H1 (cell line): ENCODE measurements around the gene EXOC6. TPM values are rescaled to one million over a fixed set of nuclear protein-coding genes. Genes with fewer than 3 reads are reported as not detected.

Experiments
- CTCF ChIA-PET: fragments of 300-600 bp; sonication (Branson Sonifier 250); formaldehyde crosslinking; loops from one replicate; lab custom pipeline; 2021; ENCODE audit not compliant: partially characterized antibody; lab: Charles Lee
- POLR2A ChIA-PET: fragments of 300-600 bp; sonication (Branson Sonifier 250); formaldehyde crosslinking; loops from one replicate; lab custom pipeline; 2021; ENCODE audit warnings: inconsistent platforms; ENCODE audit not compliant: partially characterized antibody; lab: Charles Lee
- DNase-seq, 2 experiments: peaks; one replicate each; pipeline versions ENCODE4 v3.0.0 to v3.0.0-alpha.2; 2010 to 2022; ENCODE audit warnings: low spot score in 2 of 2, low read depth in 1 of 2, mixed read lengths in 1 of 2
- FAIRE-seq: peaks from 2 replicates; lab custom pipeline; 2011; peaks lifted over from hg19 to GRCh38; lab: Jason Lieb, UNC
- H2AFZ ChIP-seq: 2 replicates; pipeline ENCODE4 v1.8.1; 2012; ENCODE audit warnings: low read length, inconsistent platforms
- H2AK5ac ChIP-seq: 2 replicates; pipeline ENCODE4 v1.6.1; 2013; ENCODE audit warnings: low read depth, low read length
- H2BK120ac ChIP-seq: replicated peaks from 2 replicates; pipeline ENCODE3; 2013; ENCODE audit warnings: low read depth, low read length, inconsistent platforms
- H2BK12ac ChIP-seq: 2 replicates; pipeline ENCODE4 v1.6.1; 2013; ENCODE audit warnings: low read depth, low read length
- H2BK15ac ChIP-seq: 2 replicates; pipeline ENCODE4 v1.6.1; 2013; ENCODE audit warnings: low read length
- H2BK20ac ChIP-seq: 2 replicates; pipeline ENCODE4 v1.6.1; 2013; ENCODE audit warnings: low read length
- H2BK5ac ChIP-seq: 2 replicates; pipeline ENCODE4 v1.6.1; 2013; ENCODE audit warnings: low read depth, low read length
- H3K14ac ChIP-seq: 2 replicates; pipeline ENCODE4 v1.6.1; 2013; ENCODE audit warnings: inconsistent platforms; ENCODE audit not compliant: insufficient read length
- H3K18ac ChIP-seq: 2 replicates; pipeline ENCODE4 v1.6.1; 2013; ENCODE audit warnings: low read length; ENCODE audit errors: extremely low read depth
- H3K23ac ChIP-seq: 2 replicates; pipeline ENCODE4 v1.6.1; 2013; ENCODE audit warnings: inconsistent platforms; ENCODE audit not compliant: insufficient read length
- H3K23me2 ChIP-seq: 2 replicates; pipeline ENCODE4 v1.6.1; 2013; ENCODE audit warnings: low read depth, low read length
- H3K27ac ChIP-seq: 2 replicates; pipeline ENCODE4 v1.6.1; 2011; ENCODE audit warnings: low read depth, low read length, inconsistent platforms
- H3K27me3 ChIP-seq, 4 experiments: replicated peaks in 1 of 4; 1 replicate in 1 of 4; 2 replicates in 3 of 4; pipeline versions ENCODE4 v1.6.1 to v1.8.1; 2011 to 2013; ENCODE audit warnings: low read length in 3 of 4, mild to moderate bottlenecking in 3 of 4, inconsistent platforms in 2 of 4, mixed read lengths in 2 of 4, moderate library complexity in 1 of 4; ENCODE audit not compliant: control insufficient read depth in 3 of 4, insufficient read depth in 3 of 4; ENCODE audit errors: extremely low read depth in 1 of 4
- H3K36me3 ChIP-seq, 4 experiments: 2 replicates each; pipeline versions ENCODE4 v1.6.1 to v1.8.1; 2011 to 2013; ENCODE audit warnings: mild to moderate bottlenecking in 4 of 4, low read length in 3 of 4, moderate library complexity in 2 of 4, control low read depth in 1 of 4, inconsistent platforms in 1 of 4; ENCODE audit not compliant: insufficient read depth in 4 of 4, control insufficient read depth in 2 of 4
- H3K4ac ChIP-seq: replicated peaks from 2 replicates; pipeline ENCODE3; 2013; ENCODE audit warnings: low read length, low read depth, mixed read lengths, inconsistent platforms; ENCODE audit not compliant: insufficient read length
- H3K4me1 ChIP-seq, 4 experiments: replicated peaks in 1 of 4; 1 replicate in 1 of 4; 2 replicates in 3 of 4; pipeline versions ENCODE4 v1.6.1 to v1.8.1; 2011 to 2013; ENCODE audit warnings: low read length in 3 of 4, inconsistent platforms in 2 of 4, mixed read lengths in 1 of 4; ENCODE audit not compliant: insufficient read depth in 4 of 4, control insufficient read depth in 3 of 4
- H3K4me2 ChIP-seq, 2 experiments: 2 replicates each; pipeline versions ENCODE4 v1.6.1 to v1.8.1; 2011 to 2013; ENCODE audit warnings: low read depth in 2 of 2, low read length in 2 of 2, control low read depth in 1 of 2, inconsistent platforms in 1 of 2, mild to moderate bottlenecking in 1 of 2; ENCODE audit not compliant: insufficient read depth in 1 of 2
- H3K4me3 ChIP-seq, 4 experiments: fragments of 200-600, 300-600 bp in 1 of 4; sonication (generic), shearing (Covaris generic), sonication (Bioruptor Twin) in 1 of 4; 2 replicates each; pipeline versions ENCODE4 v1.5.1 to v1.8.1; 2011 to 2016; ENCODE audit warnings: low read length in 4 of 4, low read depth in 3 of 4, control low read depth in 2 of 4, inconsistent platforms in 2 of 4, mild to moderate bottlenecking in 2 of 4, mixed read lengths in 1 of 4, moderate library complexity in 1 of 4; ENCODE audit not compliant: insufficient read depth in 2 of 4; ENCODE audit errors: extremely low read depth in 1 of 4
- H3K56ac ChIP-seq: replicated peaks from 2 replicates; pipeline ENCODE3; 2013; ENCODE audit warnings: low read depth, mild to moderate bottlenecking, mixed read lengths, low read length, inconsistent platforms; ENCODE audit not compliant: insufficient read length
- H3K79me1 ChIP-seq: 2 replicates; pipeline ENCODE4 v1.6.1; 2013; ENCODE audit warnings: low read depth, low read length, control low read depth
- H3K79me2 ChIP-seq, 2 experiments: 2 replicates each; pipeline versions ENCODE4 v1.6.1 to v1.8.1; 2012 to 2013; ENCODE audit warnings: low read length in 2 of 2, mild to moderate bottlenecking in 2 of 2, inconsistent platforms in 1 of 2; ENCODE audit not compliant: insufficient read depth in 2 of 2, control insufficient read depth in 1 of 2
- H3K9ac ChIP-seq, 4 experiments: replicated peaks in 1 of 4; 1 replicate in 1 of 4; 2 replicates in 3 of 4; pipeline versions ENCODE4 v1.6.1 to v1.8.1; 2011 to 2013; ENCODE audit warnings: low read depth in 3 of 4, low read length in 3 of 4, control low read depth in 2 of 4, mild to moderate bottlenecking in 2 of 4, moderate library complexity in 2 of 4, inconsistent platforms in 1 of 4; ENCODE audit errors: extremely low read depth in 1 of 4
- H3K9me3 ChIP-seq, 2 experiments: 2 replicates each; pipeline versions ENCODE4 v1.6.1 to v1.8.1; 2012 to 2013; ENCODE audit warnings: mild to moderate bottlenecking in 2 of 2, moderate library complexity in 2 of 2, control low read depth in 1 of 2, inconsistent platforms in 1 of 2, low read depth in 1 of 2, low read length in 1 of 2, mixed read lengths in 1 of 2; ENCODE audit not compliant: insufficient read depth in 2 of 2
- H4K20me1 ChIP-seq, 2 experiments: replicated peaks in 1 of 2; 2 replicates each; pipeline versions ENCODE3 to v1.8.1; 2011 to 2013; ENCODE audit warnings: inconsistent platforms in 2 of 2, low read length in 2 of 2, mild to moderate bottlenecking in 1 of 2; ENCODE audit not compliant: insufficient read depth in 2 of 2, control insufficient read depth in 1 of 2
- H4K5ac ChIP-seq: 2 replicates; pipeline ENCODE4 v1.6.1; 2013; ENCODE audit warnings: low read length, low read depth, mixed read lengths, inconsistent platforms; ENCODE audit not compliant: insufficient read length
- H4K8ac ChIP-seq: 2 replicates; pipeline ENCODE4 v1.8.0; 2013; ENCODE audit warnings: mild to moderate bottlenecking, moderate library complexity, low read length, inconsistent platforms; ENCODE audit not compliant: insufficient read depth; ENCODE audit errors: extremely low read depth
- H4K91ac ChIP-seq: replicated peaks from 2 replicates; pipeline ENCODE3; 2013; ENCODE audit warnings: low read length, mixed read lengths, inconsistent platforms; ENCODE audit not compliant: insufficient read length
- BCL11A ChIP-seq, 2 experiments: IDR thresholded peaks; one replicate each; pipeline ENCODE4 v1.6.1; 2011; ENCODE audit warnings: low read depth in 2 of 2, low read length in 2 of 2, mild to moderate bottlenecking in 2 of 2
- BRCA1 ChIP-seq: IDR thresholded peaks from 2 replicates; pipeline ENCODE4 v1.6.1; 2012; ENCODE audit warnings: low read depth, low read length, improper control_type of control experiment
- CEBPB ChIP-seq: IDR thresholded peaks from 2 replicates; pipeline ENCODE4 v1.6.1; 2012; ENCODE audit warnings: low read depth, low read length
- CREB1 ChIP-seq: IDR thresholded peaks from 2 replicates; pipeline ENCODE4 v1.6.1; 2012; ENCODE audit warnings: inconsistent platforms
- EZH2 ChIP-seq: fragments of 200-600 bp; sonication (generic); IDR thresholded peaks from 2 replicates; pipeline ENCODE4 v1.7.1; 2012; ENCODE audit warnings: low read depth, mild to moderate bottlenecking, moderate library complexity, low read length, inconsistent platforms; ENCODE audit not compliant: severe bottlenecking
- GABPA ChIP-seq: IDR thresholded peaks from 2 replicates; pipeline ENCODE4 v1.6.1; 2011; ENCODE audit warnings: mild to moderate bottlenecking, low read length, moderate library complexity, borderline replicate concordance; ENCODE audit not compliant: insufficient read depth
- MAFK ChIP-seq: IDR thresholded peaks from 2 replicates; pipeline ENCODE4 v1.6.1; 2012; ENCODE audit warnings: low read depth, mild to moderate bottlenecking, improper control_type of control experiment, low read length
- POU5F1 ChIP-seq: IDR thresholded peaks from 2 replicates; pipeline ENCODE4 v1.6.1; 2011; ENCODE audit warnings: low read depth, mild to moderate bottlenecking, low read length, moderate library complexity
- RFX5 ChIP-seq: IDR thresholded peaks from 2 replicates; pipeline ENCODE4 v1.6.1; 2011; ENCODE audit warnings: low read depth, low read length, improper control_type of control experiment, borderline replicate concordance
- SP4 ChIP-seq: IDR thresholded peaks from 2 replicates; pipeline ENCODE4 v1.6.1; 2012; ENCODE audit warnings: low read length, inconsistent platforms
- TBP ChIP-seq: IDR thresholded peaks from 2 replicates; pipeline ENCODE4 v1.6.1; 2011; ENCODE audit warnings: low read depth, low read length, improper control_type of control experiment
- TCF12 ChIP-seq: IDR thresholded peaks from 2 replicates; pipeline ENCODE4 v1.6.1; 2011; ENCODE audit warnings: low read depth, mild to moderate bottlenecking, low read length
- YY1 ChIP-seq: IDR thresholded peaks from 2 replicates; pipeline ENCODE4 v1.6.1; 2011; ENCODE audit warnings: low read depth, mild to moderate bottlenecking, low read length
- WGBS, 2 experiments: shearing (Covaris generic) in 1 of 2; methylation state at CpG; one replicate each; pipeline versions ENCODE4 v1.1.6 to v1.1.7; 2013 to 2015; ENCODE audit warnings: low lambda C conversion rate in 2 of 2, mixed read lengths in 2 of 2, inconsistent platforms in 1 of 2, low coverage in 1 of 2, missing lambda C conversion rate in 1 of 2; ENCODE audit not compliant: insufficient replicate concordance in 2 of 2, insufficient coverage in 1 of 2, insufficient read length in 1 of 2; ENCODE audit errors: extremely low coverage in 1 of 2, missing lambda C conversion rate in 1 of 2; 5-methylcytosine and 5-hydroxymethylcytosine counted together
- polyA plus RNA-seq, 7 experiments: library from polyadenylated mRNA; depleted of rRNA in 3 of 7; stranded (reverse) in 5 of 7; unstranded in 2 of 7; fragments of >200 nt in 5 of 7; fragments of 200-250 nt in 2 of 7; gene quantifications; 1 replicate in 5 of 7; 2 replicates in 1 of 7; 4 replicates in 1 of 7; pipeline versions ENCODE4 v1.2.1 to v1.2.3, GENCODE V29; 2011 to 2013; ENCODE audit warnings: missing spikeins in 2 of 7, mixed read lengths in 2 of 7
- total RNA-seq: library from RNA; stranded (reverse); fragmentation: NEBNext Ultra II Directional; extraction: Animal tissue kit (Norgen Biotek cat#: 25700); gene quantifications from 2 replicates; pipeline ENCODE4 v1.2.1, GENCODE V29; 2021

The EXOC6 gene
- total and polyA plus RNA-seq, 2 of the 8 experiments (the other 6 are each of a cell fraction or from before 2014, with no cell fraction given): 1.7 to 4.5 TPM

GRCh38 chr10:92993699-92994272 lies 145.5 kb downstream of the EXOC6 start:
- peak overlapping the region; percentile 69 for H2BK120ac ChIP-seq
- peaks cover 0 to 9% (median 3%) of the 10 kb centered on the region in 4 experiments; a peak in 1 of 7 replicates for H3K4me1 ChIP-seq
- no peaks in the 10 kb centered on the region for H3K23me2 ChIP-seq
- H3K4me2 ChIP-seq: no peak overlapping the region
- H2BK5ac ChIP-seq: no peak overlapping the region
- no peak overlapping the region for H2BK15ac ChIP-seq
- peak; percentile 65 for FAIRE-seq
- H4K91ac ChIP-seq: no peak overlapping the region
- H3K56ac ChIP-seq: no peak overlapping the region
- H2BK20ac ChIP-seq: no peak overlapping the region
- 68% methylated on average over 2 of the region's 2 CpGs; no CpG with 5 or more reads in 1 of the 2 experiments for WGBS, 2 experiments
- no peak overlapping the region for H2BK12ac ChIP-seq
- H3K9ac ChIP-seq: no peak overlapping the region
- no peak overlapping the region for H3K18ac ChIP-seq
- H3K4me3 ChIP-seq: no peak overlapping the region
- no peaks in the 10 kb centered on the region for H4K20me1 ChIP-seq
- H3K14ac ChIP-seq: no peak overlapping the region
- no peak overlapping the region for H3K23ac ChIP-seq
- H3K27ac ChIP-seq: no peak overlapping the region
- H3K4ac ChIP-seq: no peak overlapping the region
- no peak overlapping the region for H2AFZ ChIP-seq
- no peaks in the 10 kb centered on the region for H3K79me1 ChIP-seq
- CTCF ChIA-PET: interaction anchor here (1.0 to 2.4 kb wide), 2 partner anchors 15 to 59 kb away, joined by 3 to 8 read pairs; no protein-coding TSS in a partner anchor
- no peaks in the 10 kb centered on the region for H3K27me3 ChIP-seq
- H3K79me2 ChIP-seq: no peaks in the 10 kb centered on the region
- H2AK5ac ChIP-seq: no peak overlapping the region
- POLR2A ChIA-PET: interaction anchor here (1.0 kb wide), 1 partner anchor 10 kb away, joined by 4 read pairs; no protein-coding TSS in a partner anchor
- no peak for DNase-seq
- H3K36me3 ChIP-seq: no peaks in the 10 kb centered on the region
- H3K9me3 ChIP-seq: no peaks in the 10 kb centered on the region
- no peak overlapping the region for H4K5ac ChIP-seq
- no peak overlapping the region for H4K8ac ChIP-seq
- TF ChIP-seq TCF12 (no peak), CREB1 (no peak), GABPA (no peak), MAFK (no peak), BRCA1 (no peak), BCL11A (IDR thresholded peaks at IDR 0.05; ENCODE audit: low read depth in 2 of 2, low read length in 2 of 2) (no peak), SP4 (no peak), POU5F1 (no peak), CEBPB (no peak), TBP (no peak), RFX5 (no peak), EZH2 (no peak), YY1 (no peak)
